Kidney epithelial cell (primary cell): ENCODE results near the gene NPB. TPM values are rescaled to one million over a fixed set of nuclear protein-coding genes. Genes with fewer than 3 reads are reported as not detected.

ENCODE experiments used
- DNase-seq: peaks from one replicate; pipeline ENCODE4 v3.0.0-alpha.2; 2010; ENCODE audit warnings: low read depth
- H3K27me3 ChIP-seq: 2 replicates; pipeline ENCODE4 v1.6.0; 2011; ENCODE audit warnings: low read length; ENCODE audit not compliant: control insufficient read depth, insufficient read depth
- H3K36me3 ChIP-seq: 2 replicates; pipeline ENCODE4 v1.5.1; 2011; ENCODE audit warnings: low read length; ENCODE audit not compliant: control insufficient read depth, insufficient read depth
- H3K4me3 ChIP-seq: 2 replicates; pipeline ENCODE4 v1.5.1; 2011; ENCODE audit warnings: low read depth, mild to moderate bottlenecking, control low read depth, low read length
- CTCF ChIP-seq: IDR thresholded peaks from 2 replicates; pipeline ENCODE4 v1.5.1; 2011; ENCODE audit warnings: mild to moderate bottlenecking, moderate library complexity, low read length, control low read depth, inconsistent platforms; ENCODE audit not compliant: insufficient read depth, poor library complexity, severe bottlenecking
- total RNA-seq: library from RNA; depleted of rRNA; stranded (reverse); fragments of >200 nt; gene quantifications from 2 replicates; pipeline ENCODE4 v1.2.3, GENCODE V29; 2015

Gene NPB
- total RNA-seq, 1 donor from 2014 or later: 1.9 TPM

GRCh38 chr17:81940538-81941483 lies 38.8 kb downstream of the NPB start:
- Histone ChIP-seq H3K27me3 (peaks cover 39% of the 10 kb centered on the region), H3K4me3 (no peak overlapping the region), H3K36me3 (peaks cover 2% of the 10 kb centered on the region)
- no peak for DNase-seq
- no peak for TF ChIP-seq CTCF

- no peak for TF ChIP-seq CTCF
- no peaks in the 10 kb centered on the region for H3K36me3 ChIP-seq
- peaks cover 39% of the 10 kb centered on the region for H3K27me3 ChIP-seq
- no peak for DNase-seq
- H3K4me3 ChIP-seq: no peak overlapping the region
These were observed 39.6 kb downstream of the NPB start for GRCh38 chr17:81941484-81942166.

GRCh38 chr17:81942167-81942553 lies 40.1 kb downstream of the NPB start:
- Histone ChIP-seq H3K4me3 (no peak overlapping the region), H3K27me3 (peaks cover 39% of the 10 kb centered on the region), H3K36me3 (no peaks in the 10 kb centered on the region)
- TF ChIP-seq CTCF: no peak
- no peak for DNase-seq

- H3K36me3 ChIP-seq: no peaks in the 10 kb centered on the region
- no peak for DNase-seq
- no peak for TF ChIP-seq CTCF
- peaks cover 33% of the 10 kb centered on the region for H3K27me3 ChIP-seq
- no peak overlapping the region for H3K4me3 ChIP-seq
These were observed 42.8 kb downstream of the NPB start for GRCh38 chr17:81944858-81945257.

- Histone ChIP-seq H3K4me3 (no peak within 1 kb of the TSS), H3K27me3 (peaks cover 11% of the 10 kb centered on the region), H3K36me3 (no peaks in the 10 kb centered on the region)
- DNase-seq: no peak
- no peak for TF ChIP-seq CTCF
These were observed 45.2 kb downstream of the NPB start, which contains the start of gene MYADML2 for GRCh38 chr17:81947189-81947588. Gene MYADML2, minus strand, starts transcription at chr17:81947233. Its CDS starts 5,492 bp downstream, at chr17:81941741.
